ENCODE measurements around the gene COL18A1. TPM values are rescaled to one million over a fixed set of nuclear protein-coding genes. Genes with fewer than 3 reads are reported as not detected.

COL18A1 gene
- total and polyA plus RNA-seq, 11 donors: 31.7 to 109 (median 59.0) TPM

DNA sequence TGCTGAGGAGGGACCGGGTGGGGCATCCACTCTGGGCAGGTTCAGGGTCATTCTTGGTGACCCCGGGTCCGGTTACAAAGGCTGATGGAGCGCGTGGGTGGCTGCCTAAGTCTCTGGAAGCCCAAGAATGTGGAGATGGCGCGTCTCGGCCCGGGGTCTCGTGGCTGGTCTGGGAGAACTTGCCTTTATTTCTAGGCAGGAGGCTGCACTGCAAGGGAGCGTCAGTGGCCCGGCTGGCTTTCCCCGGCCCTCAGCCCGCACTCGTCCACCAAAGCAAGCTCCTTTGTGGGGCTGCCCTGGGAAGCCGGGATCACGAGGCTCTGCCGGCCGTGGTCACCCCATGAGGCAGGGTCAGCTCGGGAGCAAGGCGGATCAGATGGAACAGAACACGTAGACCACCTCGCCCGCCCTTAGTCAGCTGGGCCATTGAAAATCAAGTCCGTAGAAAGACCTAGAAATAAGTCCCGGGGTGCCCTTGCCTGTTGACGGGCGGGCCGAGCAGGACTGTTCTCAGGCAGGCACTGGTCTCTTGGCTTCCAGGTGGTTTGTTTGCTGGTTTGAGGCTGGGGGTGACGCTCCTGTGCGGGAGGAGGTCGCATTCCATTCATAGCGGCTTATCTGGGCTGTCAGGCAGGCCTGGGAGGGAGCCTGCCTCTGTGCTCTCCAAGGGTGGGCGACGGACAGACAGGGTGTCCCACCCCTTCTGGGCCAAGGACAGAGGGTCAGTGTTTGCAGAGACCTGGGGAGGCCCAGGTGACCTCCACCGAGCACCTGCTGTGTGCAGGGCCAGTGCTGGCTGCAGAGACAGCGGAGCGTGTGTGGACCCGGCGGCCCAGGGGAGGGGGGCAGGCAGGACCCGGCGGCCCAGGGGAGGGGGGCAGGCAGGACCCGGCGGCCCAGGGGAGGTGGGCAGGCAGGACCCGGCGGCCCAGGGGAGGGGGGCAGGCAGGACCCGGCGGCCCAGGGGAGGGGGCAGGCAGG is 25.8 kb downstream of the COL18A1 start:
- Histone ChIP-seq H3K4me3 (no peak overlapping the region), H3K27ac (peak overlapping the region in 2 of 12 donors; percentile 37 to 70), H3K27me3 (no peaks in the 10 kb centered on the region), H3K9me3 (no peaks in the 10 kb centered on the region), H3K36me3 (no peaks in the 10 kb centered on the region), H3K4me1 (peaks cover 0 to 58% (median 30%) of the 10 kb centered on the region in 12 donors)
- 61 to 73% (median 69%) methylated on average over 25 to 48 of the region's 48 CpGs for WGBS, 4 donors
- no peak for ATAC-seq
- no peak for TF ChIP-seq POLR2A (IDR thresholded peaks at IDR 0.05)
- TF ChIP-seq, protein P1, sequence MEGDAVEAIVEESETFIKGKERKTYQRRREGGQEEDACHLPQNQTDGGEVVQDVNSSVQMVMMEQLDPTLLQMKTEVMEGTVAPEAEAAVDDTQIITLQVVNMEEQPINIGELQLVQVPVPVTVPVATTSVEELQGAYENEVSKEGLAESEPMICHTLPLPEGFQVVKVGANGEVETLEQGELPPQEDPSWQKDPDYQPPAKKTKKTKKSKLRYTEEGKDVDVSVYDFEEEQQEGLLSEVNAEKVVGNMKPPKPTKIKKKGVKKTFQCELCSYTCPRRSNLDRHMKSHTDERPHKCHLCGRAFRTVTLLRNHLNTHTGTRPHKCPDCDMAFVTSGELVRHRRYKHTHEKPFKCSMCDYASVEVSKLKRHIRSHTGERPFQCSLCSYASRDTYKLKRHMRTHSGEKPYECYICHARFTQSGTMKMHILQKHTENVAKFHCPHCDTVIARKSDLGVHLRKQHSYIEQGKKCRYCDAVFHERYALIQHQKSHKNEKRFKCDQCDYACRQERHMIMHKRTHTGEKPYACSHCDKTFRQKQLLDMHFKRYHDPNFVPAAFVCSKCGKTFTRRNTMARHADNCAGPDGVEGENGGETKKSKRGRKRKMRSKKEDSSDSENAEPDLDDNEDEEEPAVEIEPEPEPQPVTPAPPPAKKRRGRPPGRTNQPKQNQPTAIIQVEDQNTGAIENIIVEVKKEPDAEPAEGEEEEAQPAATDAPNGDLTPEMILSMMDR (IDR thresholded peaks at IDR 0.05): no peak
- intact Hi-C loops (cut with DNase I): loop anchor here in 6 of 10 donors (5.0 to 10.0 kb wide), 4 partner anchors 39 to 486 kb away; partner anchors contain the start of gene SLX9 (in 1 of the 6)
- DNase-seq: no peak

DNA sequence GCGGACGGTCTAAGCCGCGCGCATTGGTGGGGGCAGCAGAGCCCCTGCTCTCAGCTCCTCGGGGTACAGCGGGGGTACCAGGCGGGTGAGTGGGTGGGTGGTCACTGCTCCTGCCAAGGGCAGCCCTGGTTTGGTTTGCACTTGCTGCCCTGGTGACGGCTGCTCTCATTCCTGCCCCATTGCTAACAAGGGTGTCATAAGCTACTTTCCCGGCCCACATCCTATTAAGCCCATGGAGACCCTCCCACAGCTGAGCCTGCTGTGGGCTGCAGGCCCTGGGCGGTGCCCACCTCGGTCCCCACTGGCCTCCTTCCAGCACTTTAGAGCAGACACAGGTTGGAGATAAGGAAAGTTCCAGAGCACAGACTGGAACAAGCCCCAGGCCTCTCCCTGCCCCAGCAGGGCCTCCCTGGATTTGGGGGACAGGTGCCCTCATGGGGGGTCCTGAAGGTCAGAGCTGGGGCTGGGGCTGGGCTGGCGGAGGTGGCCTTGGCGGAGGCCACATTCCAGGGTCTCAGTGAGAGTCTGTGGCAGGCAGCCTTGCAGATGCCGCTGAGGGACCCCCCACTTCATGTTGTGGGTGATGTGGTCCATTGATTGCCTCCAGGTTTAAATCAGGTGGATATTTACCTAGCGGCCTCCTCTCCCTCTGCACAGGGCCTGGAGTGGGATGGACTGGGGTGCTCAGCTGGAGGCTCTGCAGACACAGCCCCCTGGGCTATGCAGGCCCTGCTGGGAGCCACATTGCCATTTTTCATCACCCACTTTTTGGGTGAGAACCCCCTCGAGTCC is 27.0 kb downstream of the COL18A1 start:
- TF ChIP-seq, protein P1 (IDR thresholded peaks at IDR 0.05): no peak
- TF ChIP-seq POLR2A (IDR thresholded peaks at IDR 0.05): no peak
- Histone ChIP-seq H3K4me1 (peaks cover 0 to 59% (median 30%) of the 10 kb centered on the region in 12 donors), H3K4me3 (no peak overlapping the region), H3K9me3 (no peaks in the 10 kb centered on the region), H3K27ac (peak overlapping the region in 8 of 12 donors; percentile 15 to 54 (median 36)), H3K36me3 (no peaks in the 10 kb centered on the region), H3K27me3 (no peaks in the 10 kb centered on the region)
- ATAC-seq: no peak
- WGBS, 4 donors: 78 to 84% (median 81%) methylated on average over 5 to 17 of the region's 17 CpGs
- no peak for DNase-seq
- intact Hi-C loops (cut with DNase I): loop anchor here in 7 of 10 donors (2.0 to 10.0 kb wide), 5 partner anchors 23 to 487 kb away; partner anchors contain the start of gene SLX9 (in 1 of the 7)

DNA sequence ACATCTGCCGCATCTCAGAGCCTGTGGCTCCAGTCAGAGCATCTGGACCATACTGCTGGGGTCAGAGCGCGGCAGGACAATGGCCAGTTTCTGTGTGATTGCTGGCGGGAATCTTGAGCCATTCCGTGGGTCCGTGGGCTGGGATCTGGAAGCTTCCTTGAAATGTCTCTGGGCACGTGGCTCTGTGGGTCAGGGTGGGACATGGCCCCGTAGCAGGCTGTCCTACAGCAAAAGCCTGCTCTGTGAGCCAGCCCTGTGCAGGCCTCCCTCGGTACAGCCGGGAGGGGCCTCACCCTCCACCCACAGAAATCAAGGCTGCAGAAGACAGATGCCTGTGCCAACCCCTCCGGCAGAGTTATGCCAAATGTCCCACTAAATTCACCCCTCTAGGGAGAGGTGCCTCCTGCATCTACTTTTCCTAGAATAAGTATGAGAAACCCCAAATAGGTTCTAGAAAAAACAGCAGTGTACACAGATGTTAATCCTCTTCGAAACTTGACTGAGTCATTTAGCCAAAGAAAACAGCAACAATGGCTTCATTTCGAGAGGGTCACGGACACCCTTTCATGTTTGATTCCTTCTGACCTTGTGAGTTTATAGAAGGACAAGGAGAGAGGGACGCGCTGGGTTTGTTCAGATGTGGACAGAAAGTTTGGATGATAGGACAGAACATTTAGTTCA is 27.8 kb downstream of the COL18A1 start:
- peak overlapping the region in 9 of 12 donors; percentile 13 to 54 (median 39) for H3K27ac ChIP-seq
- ATAC-seq (peak; percentile 50 to 72 (median 60)), DNase-seq (peak in 2 of 5 donors; percentile 65 to 66)
- H3K27me3 ChIP-seq: no peaks in the 10 kb centered on the region
- H3K36me3 ChIP-seq: no peaks in the 10 kb centered on the region
- 51 to 61% (median 55%) methylated on average over 12 to 16 of the region's 16 CpGs for WGBS, 4 donors
- peaks cover 0 to 57% (median 28%) of the 10 kb centered on the region in 12 donors for H3K4me1 ChIP-seq
- TF ChIP-seq POLR2A (IDR thresholded peaks at IDR 0.05): no peak
- TF ChIP-seq, protein P1 (IDR thresholded peaks at IDR 0.05): no peak
- intact Hi-C loops (cut with DNase I): loop anchor here in 7 of 10 donors (2.0 to 10.0 kb wide), 5 partner anchors 24 to 488 kb away; partner anchors contain the start of gene SLX9 (in 1 of the 7)
- H3K4me3 ChIP-seq: no peak overlapping the region
- H3K9me3 ChIP-seq: no peaks in the 10 kb centered on the region
